HG03439 (cell line): ENCODE results near the gene FAM219B.
"Not testable (repeated sequence)": the region's sequence is repeated elsewhere in the genome, so short reads cannot be mapped to it uniquely, and the experiment has no call there.

Experiments used
- ATAC-seq: cut with Tn5 transposase; IDR thresholded peaks from one replicate; pipeline ENCODE4 v1.9.1; 2021; ENCODE audit warnings: mild to moderate bottlenecking, moderate library complexity; ENCODE audit not compliant: unreplicated experiment

FAM219B gene

GRCh38 chr15:74906450-74907162 is at the start of gene FAM219B:
TSS of gene FAM219B (minus strand) at chr15:74906851. CDS start at chr15:74906800, 51 bp downstream.
- ATAC-seq: peak; percentile 87

GRCh38 chr15:74955796-74956647 is 49.4 kb upstream of the FAM219B start:
- peak; percentile 30 for ATAC-seq

GRCh38 chr15:74955017-74955416 is 48.4 kb upstream of the FAM219B start:
- no peak for ATAC-seq

GRCh38 chr15:74954515-74954914 is 47.9 kb upstream of the FAM219B start:
- ATAC-seq: no peak

GRCh38 chr15:74951006-74951405 is 44.4 kb upstream of the FAM219B start:
- no peak for ATAC-seq

- ATAC-seq: no peak
These were observed 43.6 kb upstream of the FAM219B start for GRCh38 chr15:74950078-74950908.

GRCh38 chr15:74937590-74938371 is 31.1 kb upstream of the FAM219B start, which contains the start of gene COX5A:
TSS of gene COX5A (minus strand) at chr15:74938073. CDS start at chr15:74938014, 59 bp downstream.
- ATAC-seq: peak; percentile 90

GRCh38 chr15:74937272-74937589 is 30.6 kb upstream of the FAM219B start:
- no peak for ATAC-seq

GRCh38 chr15:74935193-74935592 is 28.5 kb upstream of the FAM219B start:
- not testable (repeated sequence) for ATAC-seq

GRCh38 chr15:74933573-74933972 is 26.9 kb upstream of the FAM219B start:
- ATAC-seq: no peak

GRCh38 chr15:74928771-74929198 is 22.1 kb upstream of the FAM219B start:
- ATAC-seq: no peak

- no peak for ATAC-seq
These were observed 17.9 kb upstream of the FAM219B start for GRCh38 chr15:74924525-74924924.

GRCh38 chr15:74920456-74920855 is 13.8 kb upstream of the FAM219B start:
- ATAC-seq: no peak

- ATAC-seq: no peak
These were observed 11.0 kb upstream of the FAM219B start for GRCh38 chr15:74917676-74918075.

GRCh38 chr15:74913799-74914198 is 7.1 kb upstream of the FAM219B start:
- ATAC-seq: not testable (repeated sequence)

GRCh38 chr15:74913041-74913440 is 6.4 kb upstream of the FAM219B start:
- ATAC-seq: no peak

- ATAC-seq: no peak
These were observed 2.0 kb upstream of the FAM219B start for GRCh38 chr15:74908635-74909034.

GRCh38 chr15:74907163-74907870 is 666 bp upstream of the FAM219B start:
- ATAC-seq: no peak

GRCh38 chr15:74906067-74906449 is 593 bp downstream of the FAM219B start:
- peak; percentile 4 for ATAC-seq
